Aorta (tissue), 5 donors: Measurements from ENCODE around the gene ENTR1. TPM values are rescaled to one million over a fixed set of nuclear protein-coding genes. Genes with fewer than 3 reads are reported as not detected.

Experiments used
- ATAC-seq: fragments of 200-7000 bp; cut with Tn5 transposase; one replicate; pipeline ENCODE4 v1.9.1; 2022; ENCODE audit warnings: moderate library complexity; ENCODE audit not compliant: low FRiP score
- DNase-seq, 2 donors: peaks; one replicate each; pipeline ENCODE4 v3.0.0-alpha.2; 2020
- H3K27ac ChIP-seq, 2 donors: one replicate each; pipeline ENCODE4 v1.5.1; 2013; ENCODE audit warnings: low read length in 2 of 2, mild to moderate bottlenecking in 2 of 2, moderate library complexity in 2 of 2, control low read depth in 1 of 2, inconsistent platforms in 1 of 2, low read depth in 1 of 2
- H3K27me3 ChIP-seq, 2 donors: one replicate each; pipeline ENCODE4 v1.6.1; 2013; ENCODE audit warnings: control low read depth in 1 of 2, low read length in 1 of 2, mild to moderate bottlenecking in 1 of 2, moderate library complexity in 1 of 2; ENCODE audit not compliant: insufficient read depth in 2 of 2, control insufficient read depth in 1 of 2
- H3K36me3 ChIP-seq, 2 donors: one replicate each; pipeline ENCODE4 v1.6.1; 2013; ENCODE audit warnings: control low read depth in 1 of 2, low read length in 1 of 2, mild to moderate bottlenecking in 1 of 2; ENCODE audit not compliant: insufficient read depth in 2 of 2, control insufficient read depth in 1 of 2
- H3K4me1 ChIP-seq, 2 donors: one replicate each; pipeline ENCODE4 v1.6.1; 2013; ENCODE audit warnings: low read length in 2 of 2, control low read depth in 1 of 2, mild to moderate bottlenecking in 1 of 2, moderate library complexity in 1 of 2; ENCODE audit not compliant: insufficient read depth in 2 of 2, control insufficient read depth in 1 of 2
- H3K4me3 ChIP-seq, 2 donors: one replicate each; pipeline ENCODE4 v1.5.1; 2013; ENCODE audit warnings: low read length in 2 of 2, control low read depth in 1 of 2, mild to moderate bottlenecking in 1 of 2
- H3K9me3 ChIP-seq: one replicate; pipeline ENCODE4 v1.6.1; 2013; ENCODE audit warnings: mild to moderate bottlenecking, low read length; ENCODE audit not compliant: control insufficient read depth
- WGBS, 2 donors: extraction: QIAGEN DNeasy Blood & Tissue Kit; methylation state at CpG; one replicate each; pipeline ENCODE4 v1.1.7; 2013; 5-methylcytosine and 5-hydroxymethylcytosine counted together
- intact Hi-C, 2 donors: fragments of 100-400 bp; cut with DNase I; formaldehyde crosslinking; loops; one replicate each; pipeline versions ENCODE4 v1.14.2 to v1.15.0; 2022
- polyA plus RNA-seq, 2 donors: library from polyadenylated mRNA; stranded (reverse); fragments of 200-250 nt; gene quantifications; one replicate each; pipeline ENCODE4 v1.2.3, GENCODE V29; 2013
- total RNA-seq, 2 donors: library from RNA; stranded (reverse); fragmentation: NEBNext Ultra II Directional; extraction: Animal tissue kit (Norgen Biotek cat#: 25700); gene quantifications; one replicate each; pipeline ENCODE4 v1.2.1, GENCODE V29; 2021
- donor health status: healthy with polysubstance abuse.
- donor health status: Bipolar disorder and iron deficiency.
- donor health status: DM: no; HTN: no; CAD: no.
- donor health status: DM: no; HTN: no; CAD: no.
- donor health status: DM: yes; HTN: yes; CAD: no.

The ENTR1 gene
- total and polyA plus RNA-seq, 4 donors: 15.0 to 47.2 (median 33.0) TPM

- ATAC-seq: no peak
- no peaks in the 10 kb centered on the region for H3K4me1 ChIP-seq
- H3K36me3 ChIP-seq: peaks cover 0 to 2% of the 10 kb centered on the region in 2 donors
- 87% methylated on average over 37 of the region's 37 CpGs for WGBS, 2 donors
- no peaks in the 10 kb centered on the region for H3K9me3 ChIP-seq
- intact Hi-C loops: no loop called here
- no peak overlapping the region for H3K27ac ChIP-seq
- no peak for DNase-seq
- H3K27me3 ChIP-seq: no peaks in the 10 kb centered on the region
- H3K4me3 ChIP-seq: no peak overlapping the region
Measured at GRCh38 chr9:136433849-136434579, 23.6 kb upstream of the ENTR1 start.

- Histone ChIP-seq H3K9me3 (no peaks in the 10 kb centered on the region), H3K4me3 (no peak overlapping the region), H3K36me3 (peaks cover 0 to 5% of the 10 kb centered on the region in 2 donors), H3K27ac (no peak overlapping the region), H3K4me1 (no peaks in the 10 kb centered on the region), H3K27me3 (no peaks in the 10 kb centered on the region)
- WGBS, 2 donors: 88 to 94% methylated on average over 29 to 36 of the region's 36 CpGs
- ATAC-seq (no peak), DNase-seq (no peak)
- intact Hi-C loops: no loop called here
Measured at GRCh38 chr9:136433043-136433715, 22.8 kb upstream of the ENTR1 start.

GRCh38 chr9:136432591-136432990 is 22.2 kb upstream of the ENTR1 start:
- ATAC-seq: no peak
- DNase-seq: no peak
- Histone ChIP-seq H3K27me3 (no peaks in the 10 kb centered on the region), H3K4me3 (no peak overlapping the region), H3K4me1 (no peaks in the 10 kb centered on the region), H3K27ac (no peak overlapping the region), H3K9me3 (no peaks in the 10 kb centered on the region), H3K36me3 (peaks cover 0 to 5% of the 10 kb centered on the region in 2 donors)
- intact Hi-C loops: no loop called here
- 88 to 95% methylated on average over 26 of the region's 26 CpGs for WGBS, 2 donors

- DNase-seq (no peak), ATAC-seq (no peak)
- Histone ChIP-seq H3K36me3 (peaks cover 0 to 5% of the 10 kb centered on the region in 2 donors), H3K4me1 (no peaks in the 10 kb centered on the region), H3K4me3 (no peak overlapping the region), H3K27ac (no peak overlapping the region), H3K9me3 (no peaks in the 10 kb centered on the region), H3K27me3 (no peaks in the 10 kb centered on the region)
- 91 to 92% methylated on average over 36 of the region's 36 CpGs for WGBS, 2 donors
- intact Hi-C loops: no loop called here
Measured at GRCh38 chr9:136431782-136432350, 21.5 kb upstream of the ENTR1 start.

- Histone ChIP-seq H3K4me1 (no peaks in the 10 kb centered on the region), H3K36me3 (peaks cover 0 to 5% of the 10 kb centered on the region in 2 donors), H3K27ac (no peak overlapping the region), H3K27me3 (no peaks in the 10 kb centered on the region), H3K9me3 (no peaks in the 10 kb centered on the region), H3K4me3 (no peak overlapping the region)
- DNase-seq: no peak
- WGBS, 2 donors: 91% methylated on average over 24 to 29 of the region's 29 CpGs
- ATAC-seq: no peak
- intact Hi-C loops: no loop called here
Measured at GRCh38 chr9:136430588-136431234, 20.3 kb upstream of the ENTR1 start.

GRCh38 chr9:136429683-136430491 is 19.5 kb upstream of the ENTR1 start:
- H3K9me3 ChIP-seq: no peaks in the 10 kb centered on the region
- no peaks in the 10 kb centered on the region for H3K4me1 ChIP-seq
- H3K27ac ChIP-seq: no peak overlapping the region
- DNase-seq (no peak), ATAC-seq (no peak)
- WGBS, 2 donors: 82 to 85% methylated on average over 31 to 32 of the region's 32 CpGs
- no peaks in the 10 kb centered on the region for H3K27me3 ChIP-seq
- H3K4me3 ChIP-seq: no peak overlapping the region
- H3K36me3 ChIP-seq: peaks cover 0 to 6% of the 10 kb centered on the region in 2 donors
- intact Hi-C loops: no loop called here

- H3K27ac ChIP-seq: no peak overlapping the region
- H3K36me3 ChIP-seq: peaks cover 0 to 9% of the 10 kb centered on the region in 2 donors
- no peaks in the 10 kb centered on the region for H3K27me3 ChIP-seq
- 82 to 86% methylated on average over 21 of the region's 21 CpGs for WGBS, 2 donors
- H3K4me3 ChIP-seq: no peak overlapping the region
- ATAC-seq (no peak), DNase-seq (no peak)
- no peaks in the 10 kb centered on the region for H3K4me1 ChIP-seq
- H3K9me3 ChIP-seq: no peaks in the 10 kb centered on the region
- intact Hi-C loops: no loop called here
Measured at GRCh38 chr9:136429075-136429628, 18.7 kb upstream of the ENTR1 start.

GRCh38 chr9:136426787-136427186 is 16.4 kb upstream of the ENTR1 start:
- no peaks in the 10 kb centered on the region for H3K27me3 ChIP-seq
- ATAC-seq: no peak

More at GRCh38 chr9:136426787-136427186, 16.4 kb upstream of the ENTR1 start:
- intact Hi-C loops: no loop called here
- DNase-seq: no peak
- H3K9me3 ChIP-seq: no peaks in the 10 kb centered on the region
- no peak overlapping the region for H3K4me3 ChIP-seq
- peaks cover 0 to 12% of the 10 kb centered on the region in 2 donors for H3K36me3 ChIP-seq
- H3K4me1 ChIP-seq: no peaks in the 10 kb centered on the region
- 88 to 90% methylated on average over 12 of the region's 12 CpGs for WGBS, 2 donors
- H3K27ac ChIP-seq: no peak overlapping the region
